ENCODE results near the gene SLC16A12. TPM values are rescaled to one million over a fixed set of nuclear protein-coding genes. Genes with fewer than 3 reads are reported as not detected.

The SLC16A12 gene
- total RNA-seq, 1 experiment from 2014 or later: 0.77 TPM

GRCh38 chr10:89537364-89537763, 2.0 kb upstream of the SLC16A12 start:
- Mint-ChIP-seq H3K27ac (no peak overlapping the region), H3K27me3 (ENCODE audit: low read depth) (peaks cover 31% of the 10 kb centered on the region), H3K4me3 (no peak overlapping the region), H3K9me3 (no peaks in the 10 kb centered on the region), H3K4me1 (peaks cover 34 to 40% of the 10 kb centered on the region in 2 experiments), H3K36me3 (ENCODE audit: insufficient read depth in 1 of 3, low read depth in 3 of 3) (no peaks in the 10 kb centered on the region)
- Histone ChIP-seq H3K79me2 (ENCODE audit: insufficient read depth, low read length) (no peaks in the 10 kb centered on the region), H4K8ac (replicated peaks; ENCODE audit: insufficient read length, low read depth, low read length) (no peak overlapping the region), H2BK5ac (ENCODE audit: insufficient read length, low read length) (no peak overlapping the region), H3K9me3 (ENCODE audit: control insufficient read depth, low read depth, low read length) (no peaks in the 10 kb centered on the region), H3K18ac (ENCODE audit: insufficient read length, low read depth, low read length) (no peak overlapping the region), H3K4me1 (ENCODE audit: insufficient read depth, low read length) (peaks cover 2% of the 10 kb centered on the region; the same call in 1 of the 2 replicates), H3K4me2 (ENCODE audit: insufficient read depth, insufficient read length, low read length) (no peak overlapping the region), H2BK120ac (ENCODE audit: low read depth, low read length, poor library complexity, severe bottlenecking) (no peak overlapping the region), H3K56ac (ENCODE audit: insufficient read length, low read depth, low read length) (no peak overlapping the region), H2BK20ac (ENCODE audit: low read depth, low read length, poor library complexity, severe bottlenecking) (no peak overlapping the region), H4K91ac (ENCODE audit: insufficient read length, low read depth, low read length) (no peak overlapping the region), H2BK12ac (ENCODE audit: insufficient read length, low read depth, low read length) (no peak overlapping the region), H2BK15ac (ENCODE audit: low read depth, low read length) (no peak overlapping the region), H3K14ac (ENCODE audit: insufficient read depth, low read length) (no peak overlapping the region), H2AFZ (ENCODE audit: low read length) (no peak overlapping the region), H2AK5ac (ENCODE audit: insufficient read length, low read length) (no peak overlapping the region), H3K23me2 (ENCODE audit: insufficient read length, low read depth, low read length, poor library complexity, severe bottlenecking) (peaks cover 13% of the 10 kb centered on the region), H3T11ph (ENCODE audit: low read length) (no peak overlapping the region), H3K9ac (ENCODE audit: extremely low read depth, insufficient read length, low read length) (no peak overlapping the region), H4K20me1 (ENCODE audit: control insufficient read depth, insufficient read depth, insufficient read length) (no peaks in the 10 kb centered on the region), H3K4ac (ENCODE audit: low read depth, low read length) (no peak overlapping the region), H3K23ac (ENCODE audit: insufficient read length, low read depth, low read length) (no peak overlapping the region), H3K79me1 (ENCODE audit: insufficient read depth, low read depth, low read length, poor library complexity, severe bottlenecking) (no peaks in the 10 kb centered on the region), H3K27me3 (ENCODE audit: insufficient read depth, low read length) (peaks cover 3% of the 10 kb centered on the region), H4K5ac (ENCODE audit: insufficient read length, low read depth, low read length) (no peak overlapping the region), H3K27ac (ENCODE audit: insufficient read length, low read depth, low read length) (no peak overlapping the region)
- TF ChIP-seq CTCF (conservative IDR thresholded peaks at IDR 0.05): no peak
- WGBS (ENCODE audit: extremely low coverage, insufficient read length, low lambda C conversion rate): no CpG with 5 or more reads among the region's 1 CpG
- no peak for DNase-seq

All from H9 (cell line).